Measurements from ENCODE around the gene SPPL3. TPM values are rescaled to one million over a fixed set of nuclear protein-coding genes. Genes with fewer than 3 reads are reported as not detected.

SPPL3 gene
- total RNA-seq, 1 donor from 2014 or later, result 48.9 TPM

GRCh38 chr12:120713861-120714482, 190.2 kb downstream of the SPPL3 start:
- H3K4me3 ChIP-seq, result no peak overlapping the region
- no peak overlapping the region for H3K27ac ChIP-seq
- peaks cover 0 to 48% of the 10 kb centered on the region in 2 donors for H3K36me3 ChIP-seq
- peaks cover 32% of the 10 kb centered on the region for H3K4me1 ChIP-seq
- intact Hi-C loops (cut with DNase I), result loop anchor here (5.0 kb wide), 1 partner anchor 132 kb away; the partner anchor contains the start of gene POP5
- H3K27me3 ChIP-seq, result no peaks in the 10 kb centered on the region
- TF ChIP-seq POLR2A (IDR thresholded peaks at IDR 0.05) (no peak), POLR2AphosphoS5 (IDR thresholded peaks at IDR 0.05; ENCODE audit: insufficient read depth in 1 of 2, low read depth in 1 of 2) (no peak), CTCF (IDR thresholded peaks at IDR 0.05) (peak; percentile 74 to 88 (median 81))
- DNase-seq (ENCODE audit: extremely low spot score in 2 of 2), result no peak
- no peaks in the 10 kb centered on the region for H3K9me3 ChIP-seq

- TF ChIP-seq CTCF (IDR thresholded peaks at IDR 0.05) (no peak), POLR2AphosphoS5 (IDR thresholded peaks at IDR 0.05; ENCODE audit: insufficient read depth in 1 of 2, low read depth in 1 of 2) (no peak), POLR2A (IDR thresholded peaks at IDR 0.05) (no peak)
Measured at GRCh38 chr12:120712610-120713009, 191.5 kb downstream of the SPPL3 start.

More at GRCh38 chr12:120712610-120713009, 191.5 kb downstream of the SPPL3 start:
- Histone ChIP-seq H3K9me3 (no peaks in the 10 kb centered on the region), H3K4me3 (no peak overlapping the region), H3K27ac (no peak overlapping the region), H3K4me1 (peaks cover 32% of the 10 kb centered on the region), H3K27me3 (no peaks in the 10 kb centered on the region), H3K36me3 (peaks cover 0 to 34% of the 10 kb centered on the region in 2 donors)
- intact Hi-C loops (cut with DNase I), result loop anchor here (5.0 kb wide), 1 partner anchor 130 kb away; the partner anchor contains the start of gene POP5
- DNase-seq (ENCODE audit: extremely low spot score in 2 of 2), result no peak

Other genes with a start within 250 kb of the SPPL3 start
- gene MLEC, start 217.2 kb downstream of the SPPL3 start, total RNA-seq, result 33.1 TPM
- gene UNC119B, start 193.9 kb downstream of the SPPL3 start, total RNA-seq, result 16.0 TPM
- gene ACADS, start 178.5 kb downstream of the SPPL3 start, total RNA-seq, result 21.4 TPM
- gene HNF1A, start 74.2 kb upstream of the SPPL3 start, total RNA-seq, result not detected
- 7.4 TPM for gene C12orf43, start 112.1 kb upstream of the SPPL3 start, total RNA-seq
- 0.98 TPM for gene OASL, start 134.9 kb upstream of the SPPL3 start, total RNA-seq
- 8.6 TPM for gene P2RX7, start 228.5 kb upstream of the SPPL3 start, total RNA-seq